ENCODE data around the gene OR8G5.
"Not testable (repeated sequence)": the region's sequence is repeated elsewhere in the genome, so short reads cannot be mapped to it uniquely, and the experiment has no call there.

The OR8G5 gene

DNA sequence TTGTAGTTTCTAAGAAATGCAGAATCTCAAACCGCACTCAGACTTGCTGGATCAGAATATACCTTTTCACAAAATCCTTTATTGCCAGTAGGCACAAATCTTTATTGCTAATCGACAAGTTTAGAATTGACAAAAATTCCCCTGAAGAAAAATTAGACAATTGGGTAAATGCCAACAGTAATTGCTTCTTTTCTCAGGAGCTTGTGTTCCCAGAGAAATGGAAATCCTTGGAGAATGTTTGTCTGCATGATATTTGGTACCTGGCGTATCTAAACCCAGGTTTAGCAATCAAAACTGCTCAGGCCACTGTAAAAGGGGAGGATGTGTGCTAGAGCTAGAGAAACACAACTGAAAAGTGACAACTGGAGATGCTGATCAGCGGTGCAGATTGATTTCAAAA is at the start of gene OR8G5:
Gene OR8G5, plus strand, starts transcription at position 301 of the 400 bp plus-strand sequence. CDS start 8,556 bp downstream, outside the sequence.
- DNase-seq (ENCODE audit: low spot score) = no peak

GRCh38 chr11:124207102-124207792 is 48.9 kb upstream of the OR8G5 start:
- DNase-seq (ENCODE audit: low spot score) = no peak

DNA sequence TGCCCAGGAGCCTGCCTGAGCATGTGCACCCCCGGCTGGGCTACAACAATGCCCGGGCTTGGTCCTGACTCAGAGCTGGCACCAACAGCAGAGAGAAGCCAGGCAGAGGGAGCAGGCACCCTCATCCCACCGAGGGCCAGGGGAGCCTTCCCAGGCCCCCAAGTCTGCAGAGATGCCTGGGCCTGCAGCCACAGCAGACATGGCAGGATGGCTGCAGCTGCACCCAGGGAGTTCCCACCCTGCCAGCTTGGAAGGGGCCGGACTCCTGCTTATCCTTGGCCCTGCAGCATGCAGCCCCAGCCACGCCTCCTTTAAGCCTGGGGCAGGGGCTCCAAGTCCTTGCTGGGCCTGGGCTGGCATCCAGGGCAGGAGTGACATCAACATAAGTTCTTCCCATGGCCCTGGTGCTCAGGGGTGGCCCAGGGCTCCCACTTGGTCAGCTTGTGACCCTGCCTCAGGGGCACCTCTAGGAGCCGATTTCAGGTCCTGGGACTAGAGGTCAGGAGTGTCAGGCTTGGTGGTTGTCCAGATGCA is 46.3 kb upstream of the OR8G5 start:
- no peak for DNase-seq (ENCODE audit: low spot score)

DNA sequence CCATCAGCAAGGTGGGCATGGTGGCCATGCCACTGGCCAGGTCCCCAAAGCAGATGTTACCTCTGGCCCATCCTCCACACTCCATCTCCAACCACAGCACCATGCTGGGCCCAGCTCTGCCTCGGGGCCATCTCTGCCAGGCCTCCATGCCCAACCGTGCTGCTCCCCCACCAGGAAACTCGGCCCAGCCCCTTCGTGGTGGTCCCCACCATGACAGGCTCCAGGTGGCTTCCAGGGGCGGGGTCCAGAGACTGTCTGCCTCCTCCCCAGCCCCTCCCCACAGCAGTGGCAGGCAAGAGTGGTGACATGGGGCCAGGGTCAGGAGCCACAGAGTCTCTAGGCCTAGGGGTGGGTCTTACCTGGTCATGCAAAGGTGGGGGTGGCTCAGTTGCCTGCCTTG is 45.8 kb upstream of the OR8G5 start:
- DNase-seq (ENCODE audit: low spot score) = no peak

- DNase-seq (ENCODE audit: low spot score) = no peak
Measured at GRCh38 chr11:124211321-124211720, 44.9 kb upstream of the OR8G5 start.

- no peak for DNase-seq (ENCODE audit: low spot score)
Measured at GRCh38 chr11:124214027-124214426, 42.1 kb upstream of the OR8G5 start.

DNA sequence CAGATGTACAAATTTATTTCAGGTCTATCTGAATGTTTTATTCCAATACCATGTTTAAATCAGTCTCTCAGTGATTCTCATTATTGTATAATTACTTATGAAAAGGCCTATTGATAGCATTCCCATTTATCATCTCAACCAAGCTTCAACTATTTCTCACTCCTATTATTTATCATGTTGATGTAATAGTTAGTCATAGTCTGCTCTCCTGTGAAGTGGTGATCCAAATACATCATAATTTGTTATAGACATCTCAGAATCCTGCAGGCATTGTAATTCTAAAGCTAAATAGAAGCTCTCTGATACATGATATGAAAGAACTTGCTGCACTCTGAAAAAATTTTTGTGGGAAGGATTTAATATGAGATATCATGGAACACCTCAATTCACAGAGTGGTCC is 37.0 kb upstream of the OR8G5 start:
- DNase-seq (ENCODE audit: low spot score) = no peak

GRCh38 chr11:124222407-124222806 is 33.8 kb upstream of the OR8G5 start:
- DNase-seq (ENCODE audit: low spot score) = no peak

GRCh38 chr11:124224618-124225423 is 31.4 kb upstream of the OR8G5 start:
- DNase-seq (ENCODE audit: low spot score) = peak; percentile 15

GRCh38 chr11:124225471-124225870 is 30.7 kb upstream of the OR8G5 start:
- DNase-seq (ENCODE audit: low spot score) = no peak

DNA sequence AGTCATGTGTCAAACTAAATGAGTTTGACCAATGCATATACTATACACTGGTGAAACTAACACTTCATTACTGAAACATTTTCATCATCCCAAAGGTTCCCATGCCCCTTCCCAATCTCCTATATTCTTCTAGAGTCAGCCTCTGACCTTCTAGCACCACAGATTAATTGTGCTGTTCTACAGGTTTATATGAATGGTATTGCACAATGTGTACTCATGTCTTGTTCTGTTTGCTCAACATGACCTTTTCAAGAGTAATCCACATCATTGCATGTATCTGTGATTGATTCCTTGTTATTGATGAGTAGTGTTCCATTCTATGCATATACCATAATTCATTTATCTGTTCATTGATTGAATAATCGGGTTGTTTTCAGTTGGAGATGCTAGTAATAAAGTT is 22.8 kb upstream of the OR8G5 start:
- no peak for DNase-seq (ENCODE audit: low spot score)

DNA sequence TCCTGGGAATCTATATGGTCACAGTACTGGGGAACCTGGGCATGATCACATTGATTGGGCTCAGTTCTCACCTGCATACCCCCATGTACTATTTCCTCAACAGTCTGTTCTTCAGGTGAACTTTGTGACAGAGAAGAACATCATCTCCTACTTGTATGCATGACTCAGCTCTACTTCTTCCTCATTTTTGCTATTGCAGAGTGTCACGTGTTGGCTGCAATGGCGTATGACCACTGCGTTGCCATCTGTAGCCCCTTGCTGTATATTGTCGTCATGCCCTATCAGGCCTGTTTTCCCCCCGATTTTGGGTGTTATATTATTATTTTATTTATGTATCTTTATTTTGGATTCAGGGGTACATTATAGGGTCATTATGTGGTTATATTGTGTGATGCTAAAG is 17.7 kb upstream of the OR8G5 start:
- no peak for DNase-seq (ENCODE audit: low spot score)

DNA sequence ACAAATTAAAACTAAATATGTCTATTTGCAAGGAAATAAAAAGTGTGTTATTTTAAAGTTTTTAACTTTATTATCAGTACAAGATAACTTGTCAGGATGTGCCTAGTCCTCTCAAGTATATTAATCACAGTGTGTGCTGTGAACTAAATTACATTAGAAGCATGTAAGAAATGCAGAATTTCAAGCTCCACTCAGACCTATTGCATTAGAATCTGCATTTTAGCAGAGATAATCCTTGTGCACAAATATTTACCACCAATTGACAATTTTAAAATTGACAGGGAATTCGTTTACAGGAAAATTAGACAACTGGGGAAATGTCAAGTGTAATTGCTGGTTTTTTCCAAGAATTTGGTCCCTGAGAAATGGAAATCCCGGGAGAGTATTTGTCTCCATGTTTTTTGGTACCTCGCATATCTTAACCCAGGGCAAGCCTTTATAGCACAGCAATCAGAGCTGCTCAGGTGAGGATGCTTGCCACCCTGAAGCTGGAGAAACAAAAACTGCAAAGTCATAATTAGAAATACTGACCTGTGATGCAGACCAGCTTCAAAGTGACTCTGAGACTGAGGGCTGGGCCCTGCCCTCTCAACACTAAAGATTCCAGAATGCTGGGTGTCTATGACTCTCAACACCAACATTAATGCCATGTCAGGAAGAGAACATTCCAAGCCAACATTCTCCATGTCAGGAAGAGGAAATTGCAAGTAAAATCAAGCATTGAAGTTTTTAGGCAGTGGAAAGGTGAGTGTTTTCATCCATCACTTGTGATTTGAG is 15.4 kb upstream of the OR8G5 start, which contains the start of gene OR8G1:
Gene OR8G1, plus strand, starts transcription at position 475 of the 777 bp plus-strand sequence. CDS start 8,581 bp downstream, outside the sequence.
- DNase-seq (ENCODE audit: low spot score) = no peak

DNA sequence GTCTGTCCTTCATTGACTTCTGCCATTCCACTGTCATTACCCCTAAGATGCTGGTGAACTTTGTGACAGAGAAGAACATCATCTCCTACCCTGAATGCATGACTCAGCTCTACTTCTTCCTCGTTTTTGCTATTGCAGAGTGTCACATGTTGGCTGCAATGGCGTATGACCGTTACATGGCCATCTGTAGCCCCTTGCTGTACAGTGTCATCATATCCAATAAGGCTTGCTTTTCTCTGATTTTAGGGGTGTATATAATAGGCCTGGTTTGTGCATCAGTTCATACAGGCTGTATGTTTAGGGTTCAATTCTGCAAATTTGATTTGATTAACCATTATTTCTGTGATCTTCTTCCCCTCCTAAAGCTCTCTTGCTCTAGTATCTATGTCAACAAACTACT is 6.3 kb upstream of the OR8G5 start:
- DNase-seq (ENCODE audit: low spot score) = not testable (repeated sequence)

DNA sequence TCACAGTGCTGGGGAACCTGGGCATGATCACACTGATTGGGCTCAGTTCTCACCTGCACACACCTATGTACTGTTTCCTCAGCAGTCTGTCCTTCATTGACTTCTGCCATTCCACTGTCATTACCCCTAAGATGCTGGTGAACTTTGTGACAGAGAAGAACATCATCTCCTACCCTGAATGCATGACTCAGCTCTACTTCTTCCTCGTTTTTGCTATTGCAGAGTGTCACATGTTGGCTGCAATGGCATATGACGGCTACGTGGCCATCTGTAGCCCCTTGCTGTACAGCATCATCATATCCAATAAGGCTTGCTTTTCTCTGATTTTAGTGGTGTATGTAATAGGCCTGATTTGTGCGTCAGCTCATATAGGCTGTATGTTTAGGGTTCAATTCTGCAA is 8.9 kb downstream of the OR8G5 start:
- not testable (repeated sequence) for DNase-seq (ENCODE audit: low spot score)

GRCh38 chr11:124270886-124271285 is 14.7 kb downstream of the OR8G5 start:
- not testable (repeated sequence) for DNase-seq (ENCODE audit: low spot score)

DNA sequence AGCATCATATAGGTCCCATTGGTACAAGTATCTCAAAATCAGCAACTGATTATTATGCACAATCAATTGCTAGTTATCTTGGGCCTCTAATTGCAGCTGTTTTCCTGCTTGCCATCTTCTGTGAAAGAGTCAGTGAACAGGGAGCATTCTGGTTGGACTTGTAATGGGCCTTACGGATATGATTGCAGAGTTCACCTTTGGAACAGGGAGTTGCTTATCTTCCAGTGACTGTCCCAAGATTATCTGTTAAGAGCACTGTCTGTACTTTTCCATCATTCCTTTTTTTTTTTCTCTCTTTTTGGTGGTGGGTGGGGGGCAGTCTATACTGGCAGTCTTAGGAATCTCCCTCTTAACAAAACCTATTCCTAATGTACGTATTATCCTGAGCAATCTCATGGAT is 17.8 kb downstream of the OR8G5 start:
- no peak for DNase-seq (ENCODE audit: low spot score)

DNA sequence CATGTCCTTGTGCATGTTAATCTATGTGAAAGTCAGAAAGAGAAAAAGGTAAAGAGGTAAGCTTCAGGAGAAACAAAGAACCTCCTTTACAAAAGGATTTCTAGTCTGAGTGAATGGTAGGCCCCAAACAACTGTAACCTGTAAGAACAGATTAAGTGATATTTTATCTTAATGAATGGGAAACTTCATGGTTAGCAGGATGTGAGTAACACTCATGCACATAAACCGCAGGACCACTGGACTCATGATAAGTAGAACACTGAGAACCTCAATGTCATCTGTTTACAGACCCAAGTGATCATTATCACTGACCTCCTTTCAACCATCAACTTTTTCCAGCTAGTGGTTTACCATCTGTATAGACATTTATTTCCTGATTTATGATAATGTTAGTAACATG is 19.9 kb downstream of the OR8G5 start:
- no peak for DNase-seq (ENCODE audit: low spot score)

- DNase-seq (ENCODE audit: low spot score) = no peak
Measured at GRCh38 chr11:124277207-124277606, 21.0 kb downstream of the OR8G5 start.

GRCh38 chr11:124277804-124278203 is 21.6 kb downstream of the OR8G5 start:
- no peak for DNase-seq (ENCODE audit: low spot score)

DNA sequence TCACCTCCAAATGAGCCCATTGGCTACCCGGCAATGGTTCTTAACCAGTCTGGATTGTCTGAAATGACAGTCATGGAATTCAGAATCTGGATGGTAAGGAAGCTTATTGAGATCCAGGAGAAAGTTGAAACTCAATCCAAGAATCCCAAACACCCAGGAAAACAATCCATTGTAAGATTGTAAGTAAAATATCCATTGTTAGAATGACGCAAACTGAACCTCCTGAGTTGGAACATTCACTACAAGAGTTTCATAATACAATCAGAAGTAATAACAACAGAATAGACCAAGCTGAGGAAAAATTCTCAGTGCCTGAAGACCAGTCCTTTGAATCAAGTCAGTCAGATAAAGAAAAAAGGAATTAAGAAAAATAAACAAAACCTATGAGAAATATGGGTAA is 22.1 kb downstream of the OR8G5 start:
- DNase-seq (ENCODE audit: low spot score) = no peak

GRCh38 chr11:124285610-124286344 is 29.6 kb downstream of the OR8G5 start:
- no peak for DNase-seq (ENCODE audit: low spot score)

Data from Ammon's horn (tissue), 1 donor.